ENCODE results near the gene ZNRD2.
"Not testable (repeated sequence)": the region's sequence is repeated elsewhere in the genome, so short reads cannot be mapped to it uniquely, and the experiment has no call there.

The ZNRD2 gene

GRCh38 chr11:65569973-65570918, at the start of gene ZNRD2:
Gene ZNRD2, plus strand, starts transcription at chr11:65570477. Its CDS starts 15 bp downstream, at chr11:65570492.
- peak; percentile 94 for DNase-seq (ENCODE audit: low read depth)

- not testable (repeated sequence) for DNase-seq (ENCODE audit: low read depth)
Observed at GRCh38 chr11:65521777-65522521, 48.3 kb upstream of the ZNRD2 start.

GRCh38 chr11:65522718-65523630, 47.3 kb upstream of the ZNRD2 start:
- not testable (repeated sequence) for DNase-seq (ENCODE audit: low read depth)

- not testable (repeated sequence) for DNase-seq (ENCODE audit: low read depth)
Observed at GRCh38 chr11:65523631-65523968, 46.7 kb upstream of the ZNRD2 start.

- no peak for DNase-seq (ENCODE audit: low read depth)
Observed at GRCh38 chr11:65524014-65524740, 46.1 kb upstream of the ZNRD2 start.

- DNase-seq (ENCODE audit: low read depth) = peak; percentile 79
Observed at GRCh38 chr11:65524741-65525545, 45.3 kb upstream of the ZNRD2 start, which contains the start of gene SCYL1. Gene SCYL1, plus strand, starts transcription at chr11:65525083. Its CDS starts 71 bp downstream, at chr11:65525154.

- no peak for DNase-seq (ENCODE audit: low read depth)
Observed at GRCh38 chr11:65525546-65526480, 44.5 kb upstream of the ZNRD2 start.

- no peak for DNase-seq (ENCODE audit: low read depth)
Observed at GRCh38 chr11:65526744-65527143, 43.5 kb upstream of the ZNRD2 start.

- DNase-seq (ENCODE audit: low read depth) = no peak
Observed at GRCh38 chr11:65528819-65529350, 41.4 kb upstream of the ZNRD2 start.

GRCh38 chr11:65529475-65530156, 40.7 kb upstream of the ZNRD2 start:
- no peak for DNase-seq (ENCODE audit: low read depth)

- DNase-seq (ENCODE audit: low read depth) = no peak
Observed at GRCh38 chr11:65530157-65530496, 40.1 kb upstream of the ZNRD2 start.

- DNase-seq (ENCODE audit: low read depth) = no peak
Observed at GRCh38 chr11:65532388-65533064, 37.8 kb upstream of the ZNRD2 start.

GRCh38 chr11:65535102-65535501, 35.2 kb upstream of the ZNRD2 start:
- no peak for DNase-seq (ENCODE audit: low read depth)

GRCh38 chr11:65536412-65537295, 33.6 kb upstream of the ZNRD2 start:
- DNase-seq (ENCODE audit: low read depth) = no peak

GRCh38 chr11:65537296-65537597, 33.0 kb upstream of the ZNRD2 start:
- no peak for DNase-seq (ENCODE audit: low read depth)

GRCh38 chr11:65537620-65538231, 32.6 kb upstream of the ZNRD2 start:
- no peak for DNase-seq (ENCODE audit: low read depth)
